PFSK-1 (cell line): ENCODE results near the gene ZKSCAN1.

Experiments used
- POLR2AphosphoS5 ChIP-seq: IDR thresholded peaks from 2 replicates; pipeline ENCODE4 v1.6.1; 2012; ENCODE audit warnings: low read depth, mild to moderate bottlenecking, control low read depth, low read length, moderate library complexity
- TAF1 ChIP-seq: IDR thresholded peaks from 2 replicates; pipeline ENCODE4 v1.6.1; 2012; ENCODE audit warnings: low read length, control low read depth, borderline replicate concordance; ENCODE audit not compliant: insufficient read depth
- TF ChIP-seq, protein P1 (sequence below), 2 experiments: IDR thresholded peaks; 2 replicates each; pipeline versions ENCODE4 v1.6.1 to v1.8.0; 2011 to 2012; ENCODE audit warnings: low read depth in 2 of 2, low read length in 2 of 2, control low read depth in 1 of 2, inconsistent platforms in 1 of 2, mild to moderate bottlenecking in 1 of 2, moderate library complexity in 1 of 2; ENCODE audit not compliant: insufficient read depth in 1 of 2

DNA sequence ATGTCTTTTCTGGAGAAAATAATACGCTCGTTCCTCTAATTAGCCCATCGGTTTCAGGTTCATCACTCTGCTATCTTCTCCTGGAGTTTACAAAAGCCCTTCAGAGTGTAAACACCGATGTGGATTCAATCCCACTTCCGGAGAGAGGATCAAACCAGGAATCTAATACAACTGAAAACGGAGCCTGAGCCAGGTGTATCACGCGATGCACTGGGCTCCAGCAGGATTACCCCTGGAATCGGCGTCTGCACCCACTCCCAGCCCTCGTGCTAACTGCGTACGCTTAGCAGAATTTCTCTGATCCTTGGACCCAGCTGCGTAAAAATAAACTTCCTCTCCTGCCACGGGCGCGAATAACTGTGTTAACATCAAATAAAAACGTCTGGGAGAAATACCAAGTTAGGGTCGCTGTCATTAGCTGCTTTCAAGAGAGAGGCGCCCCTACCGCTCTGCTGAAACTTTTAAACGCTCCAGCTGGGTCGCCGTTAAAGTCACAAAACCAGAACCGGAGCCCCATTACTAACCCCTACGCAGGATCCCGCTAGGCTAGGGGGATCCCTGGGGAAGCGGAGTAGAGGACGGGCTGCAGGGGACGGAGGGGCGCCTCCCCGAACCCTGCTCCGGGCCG lies 65.6 kb downstream of the ZKSCAN1 start:
- TF ChIP-seq, protein P1, sequence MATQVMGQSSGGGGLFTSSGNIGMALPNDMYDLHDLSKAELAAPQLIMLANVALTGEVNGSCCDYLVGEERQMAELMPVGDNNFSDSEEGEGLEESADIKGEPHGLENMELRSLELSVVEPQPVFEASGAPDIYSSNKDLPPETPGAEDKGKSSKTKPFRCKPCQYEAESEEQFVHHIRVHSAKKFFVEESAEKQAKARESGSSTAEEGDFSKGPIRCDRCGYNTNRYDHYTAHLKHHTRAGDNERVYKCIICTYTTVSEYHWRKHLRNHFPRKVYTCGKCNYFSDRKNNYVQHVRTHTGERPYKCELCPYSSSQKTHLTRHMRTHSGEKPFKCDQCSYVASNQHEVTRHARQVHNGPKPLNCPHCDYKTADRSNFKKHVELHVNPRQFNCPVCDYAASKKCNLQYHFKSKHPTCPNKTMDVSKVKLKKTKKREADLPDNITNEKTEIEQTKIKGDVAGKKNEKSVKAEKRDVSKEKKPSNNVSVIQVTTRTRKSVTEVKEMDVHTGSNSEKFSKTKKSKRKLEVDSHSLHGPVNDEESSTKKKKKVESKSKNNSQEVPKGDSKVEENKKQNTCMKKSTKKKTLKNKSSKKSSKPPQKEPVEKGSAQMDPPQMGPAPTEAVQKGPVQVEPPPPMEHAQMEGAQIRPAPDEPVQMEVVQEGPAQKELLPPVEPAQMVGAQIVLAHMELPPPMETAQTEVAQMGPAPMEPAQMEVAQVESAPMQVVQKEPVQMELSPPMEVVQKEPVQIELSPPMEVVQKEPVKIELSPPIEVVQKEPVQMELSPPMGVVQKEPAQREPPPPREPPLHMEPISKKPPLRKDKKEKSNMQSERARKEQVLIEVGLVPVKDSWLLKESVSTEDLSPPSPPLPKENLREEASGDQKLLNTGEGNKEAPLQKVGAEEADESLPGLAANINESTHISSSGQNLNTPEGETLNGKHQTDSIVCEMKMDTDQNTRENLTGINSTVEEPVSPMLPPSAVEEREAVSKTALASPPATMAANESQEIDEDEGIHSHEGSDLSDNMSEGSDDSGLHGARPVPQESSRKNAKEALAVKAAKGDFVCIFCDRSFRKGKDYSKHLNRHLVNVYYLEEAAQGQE (IDR thresholded peaks at IDR 0.05; ENCODE audit: insufficient read depth in 1 of 2, low read depth in 2 of 2, low read length in 2 of 2): no peak
- no peak for TF ChIP-seq POLR2AphosphoS5
- TF ChIP-seq TAF1: no peak
